ENCODE data around the gene USP10. TPM values are rescaled to one million over a fixed set of nuclear protein-coding genes. Genes with fewer than 3 reads are reported as not detected.

USP10 gene
- total RNA-seq, 2 donors from 2014 or later = 148 to 149 TPM

- H3K27ac ChIP-seq (ENCODE audit: low read depth, low read length) = no peak overlapping the region
- peaks cover 47% of the 10 kb centered on the region for H3K27me3 ChIP-seq (ENCODE audit: control insufficient read depth, insufficient read depth, low read length, poor library complexity, severe bottlenecking)
- Mint-ChIP-seq H3K9me3 (peaks cover 3% of the 10 kb centered on the region), H3K4me3 (no peak overlapping the region), H3K27ac (no peak overlapping the region), H3K4me1 (peaks cover 6% of the 10 kb centered on the region), H3K36me3 (ENCODE audit: low read depth) (no peaks in the 10 kb centered on the region), H3K27me3 (ENCODE audit: insufficient read depth) (peaks cover 81% of the 10 kb centered on the region)
- no peak for TF ChIP-seq CTCF (conservative IDR thresholded peaks at IDR 0.05)
- H3K9ac ChIP-seq (ENCODE audit: extremely low read depth, low read length, poor library complexity, severe bottlenecking) = no peak overlapping the region
- no peaks in the 10 kb centered on the region for H3K36me3 ChIP-seq (ENCODE audit: control insufficient read depth, insufficient read depth, low read length)
- H3K4me1 ChIP-seq (ENCODE audit: control insufficient read depth, insufficient read depth, low read length) = no peaks in the 10 kb centered on the region
- H3K4me3 ChIP-seq (ENCODE audit: low read length) = no peak overlapping the region
- no peak for DNase-seq
- H3K9me3 ChIP-seq (ENCODE audit: control insufficient read depth, low read length) = no peaks in the 10 kb centered on the region
- WGBS, 2 experiments (ENCODE audit: insufficient coverage in 1 of 2, insufficient read length in 1 of 2) = 87 to 96% methylated on average over 9 to 10 of the region's 10 CpGs
Observed at GRCh38 chr16:84817206-84817605, 117.4 kb downstream of the USP10 start.

- Histone ChIP-seq H3K9me3 (ENCODE audit: control insufficient read depth, low read length) (no peaks in the 10 kb centered on the region), H3K9ac (ENCODE audit: extremely low read depth, low read length, poor library complexity, severe bottlenecking) (no peak overlapping the region), H3K27me3 (ENCODE audit: control insufficient read depth, insufficient read depth, low read length, poor library complexity, severe bottlenecking) (peaks cover 51% of the 10 kb centered on the region), H3K36me3 (ENCODE audit: control insufficient read depth, insufficient read depth, low read length) (no peaks in the 10 kb centered on the region), H3K4me3 (ENCODE audit: low read length) (no peak overlapping the region), H3K27ac (ENCODE audit: low read depth, low read length) (no peak overlapping the region), H3K4me1 (ENCODE audit: control insufficient read depth, insufficient read depth, low read length) (no peaks in the 10 kb centered on the region)
- 55 to 61% methylated on average over 1 to 2 of the region's 2 CpGs for WGBS, 2 experiments (ENCODE audit: insufficient coverage in 1 of 2, insufficient read length in 1 of 2)
- DNase-seq = no peak
- H3K27me3 Mint-ChIP-seq (ENCODE audit: insufficient read depth) = peaks cover 80% of the 10 kb centered on the region
- H3K9me3 Mint-ChIP-seq = peaks cover 3% of the 10 kb centered on the region
- no peak overlapping the region for H3K27ac Mint-ChIP-seq
- H3K4me3 Mint-ChIP-seq = no peak overlapping the region
- H3K4me1 Mint-ChIP-seq = peaks cover 6% of the 10 kb centered on the region
- no peaks in the 10 kb centered on the region for H3K36me3 Mint-ChIP-seq (ENCODE audit: low read depth)
- no peak for TF ChIP-seq CTCF (conservative IDR thresholded peaks at IDR 0.05)
Observed at GRCh38 chr16:84817613-84818012, 117.8 kb downstream of the USP10 start.

GRCh38 chr16:84818133-84818532 is 118.3 kb downstream of the USP10 start:
- H3K27ac ChIP-seq (ENCODE audit: low read depth, low read length) = no peak overlapping the region
- H3K27ac Mint-ChIP-seq = no peak overlapping the region
- no peak for DNase-seq
- H3K4me3 Mint-ChIP-seq = no peak overlapping the region
- no peak for TF ChIP-seq CTCF (conservative IDR thresholded peaks at IDR 0.05)
- H3K4me3 ChIP-seq (ENCODE audit: low read length) = no peak overlapping the region
- no peaks in the 10 kb centered on the region for H3K36me3 ChIP-seq (ENCODE audit: control insufficient read depth, insufficient read depth, low read length)
- no peaks in the 10 kb centered on the region for H3K9me3 ChIP-seq (ENCODE audit: control insufficient read depth, low read length)
- H3K36me3 Mint-ChIP-seq (ENCODE audit: low read depth) = no peaks in the 10 kb centered on the region
- peaks cover 3% of the 10 kb centered on the region for H3K9me3 Mint-ChIP-seq
- no peak overlapping the region for H3K9ac ChIP-seq (ENCODE audit: extremely low read depth, low read length, poor library complexity, severe bottlenecking)
- peaks cover 6% of the 10 kb centered on the region for H3K4me1 Mint-ChIP-seq
- peaks cover 56% of the 10 kb centered on the region for H3K27me3 ChIP-seq (ENCODE audit: control insufficient read depth, insufficient read depth, low read length, poor library complexity, severe bottlenecking)
- WGBS, 2 experiments (ENCODE audit: insufficient coverage in 1 of 2, insufficient read length in 1 of 2) = 92 to 100% methylated on average over 2 of the region's 2 CpGs
- no peaks in the 10 kb centered on the region for H3K4me1 ChIP-seq (ENCODE audit: control insufficient read depth, insufficient read depth, low read length)
- H3K27me3 Mint-ChIP-seq (ENCODE audit: insufficient read depth) = peaks cover 79% of the 10 kb centered on the region
